Ovary (tissue), 3 donors: ENCODE data around the gene ATP5PF.
"Not testable (repeated sequence)": the region's sequence is repeated elsewhere in the genome, so short reads cannot be mapped to it uniquely, and the experiment has no call there.

Source experiments
- CTCF ChIP-seq, 3 donors: fragments of 450-650 bp in 2 of 3; fragments of 200-600 bp in 1 of 3; IDR thresholded peaks; one replicate each; pipeline versions ENCODE4 v1.5.1 to v1.8.0; 2016 to 2022; ENCODE audit warnings: antibody characterized with exemption in 3 of 3, mild to moderate bottlenecking in 1 of 3
- EP300 ChIP-seq: sonication (generic); formaldehyde crosslinking; IDR thresholded peaks from one replicate; pipeline ENCODE4 v1.6.1; 2017; ENCODE audit warnings: antibody characterized with exemption
- POLR2A ChIP-seq: fragments of 450-650 bp; IDR thresholded peaks from one replicate; pipeline ENCODE4 v1.6.1; 2017; ENCODE audit warnings: antibody characterized with exemption, mild to moderate bottlenecking, moderate library complexity
- donor health status: DM: no; HTN: no; CAD: no.

GRCh38 chr21:25778126-25778875 is 43.6 kb upstream of the ATP5PF start:
- not testable (repeated sequence) for TF ChIP-seq CTCF (IDR thresholded peaks at IDR 0.05); POLR2A; EP300
